ENCODE results near the gene POU6F1. TPM values are rescaled to one million over a fixed set of nuclear protein-coding genes. Genes with fewer than 3 reads are reported as not detected.
A peak's percentile ranks its signal among the peaks of the same experiment; 100 is the strongest.

Gene POU6F1
- total RNA-seq, 5 donors from 2014 or later (not counting 1 experiment from before 2014, with no cell fraction given): 29.4 to 61.9 (median 45.4) TPM

GRCh38 chr12:51172515-51173431 is 45.1 kb downstream of the POU6F1 start, which contains the start of gene TFCP2:
Gene TFCP2, minus strand, starts transcription at chr12:51173135. Its CDS starts 713 bp downstream, at chr12:51172422.
- peaks cover 4% of the 10 kb centered on the region for H3K36me3 Mint-ChIP-seq
- CTCF ChIA-PET: interaction anchor here in 1 of 2 donors (0.6 to 1.4 kb wide), 3 partner anchors 45 to 71 kb away, joined by 3 to 15 read pairs (median 4); partner anchors contain the start of gene POU6F1
- ATAC-seq (replicated peaks in 1 of 4): peak; percentile 99

GRCh38 chr12:51171884-51172514 is 45.9 kb downstream of the POU6F1 start:
- Histone ChIP-seq H3K27me3 (replicated peaks in 1 of 2; ENCODE audit: control insufficient read depth in 2 of 2, extremely low read depth in 1 of 2, insufficient read depth in 2 of 2, low read length in 1 of 2) (no peaks in the 10 kb centered on the region), H3K27ac (ENCODE audit: low read length) (peak overlapping the region; percentile 91), H3K36me3 (ENCODE audit: control insufficient read depth in 2 of 2, extremely low read depth in 1 of 2, insufficient read depth in 1 of 2, low read length in 1 of 2) (no peaks in the 10 kb centered on the region), H3K9me3 (no peaks in the 10 kb centered on the region), H3K4me3 (ENCODE audit: control insufficient read depth in 1 of 2, extremely low read depth in 1 of 2, low read length in 1 of 2) (peak overlapping the region; percentile 79 to 84), H3K4me1 (ENCODE audit: control insufficient read depth in 1 of 2, extremely low read depth in 1 of 2, insufficient read depth in 2 of 2, low read length in 2 of 2) (peaks cover 15 to 33% of the 10 kb centered on the region in 2 experiments)
- CTCF ChIA-PET: interaction anchor here in 1 of 2 donors (0.6 to 1.4 kb wide), 4 partner anchors 30 to 788 kb away, joined by 3 to 5 read pairs (median 4); partner anchors contain the start of gene POU6F1
- H3K27ac Mint-ChIP-seq: no peak overlapping the region
- peaks cover 4% of the 10 kb centered on the region for H3K36me3 Mint-ChIP-seq
- no peaks in the 10 kb centered on the region for H3K27me3 Mint-ChIP-seq
- POLR2A ChIA-PET: interaction anchor here (0.6 kb wide), 2 partner anchors 69 to 89 kb away, joined by 4 to 6 read pairs; partner anchors contain the start of gene CSRNP2 (in 1 of the 2)
- ATAC-seq (replicated peaks in 1 of 4): no peak
- no peaks in the 10 kb centered on the region for H3K9me3 Mint-ChIP-seq
- WGBS (ENCODE audit: insufficient coverage): 7% methylated on average over 8 of the region's 16 CpGs
- peaks cover 14 to 21% (median 19%) of the 10 kb centered on the region in 3 donors for H3K4me1 Mint-ChIP-seq
- peak in 5 of 35 experiments; percentile 2 to 21 (median 7) for DNase-seq
- H3K4me3 Mint-ChIP-seq: no peak overlapping the region

More at GRCh38 chr12:51172515-51173431, 45.1 kb downstream of the POU6F1 start, which contains the start of gene TFCP2:
- Histone ChIP-seq H3K4me3 (ENCODE audit: control insufficient read depth in 1 of 2, extremely low read depth in 1 of 2, low read length in 1 of 2) (peak within 1 kb of the TSS; percentile 79 to 84), H3K27me3 (replicated peaks in 1 of 2; ENCODE audit: control insufficient read depth in 2 of 2, extremely low read depth in 1 of 2, insufficient read depth in 2 of 2, low read length in 1 of 2) (no peaks in the 10 kb centered on the region), H3K9me3 (no peaks in the 10 kb centered on the region), H3K27ac (ENCODE audit: low read length) (peak within 1 kb of the TSS; percentile 91), H3K4me1 (ENCODE audit: control insufficient read depth in 1 of 2, extremely low read depth in 1 of 2, insufficient read depth in 2 of 2, low read length in 2 of 2) (peaks cover 15 to 33% of the 10 kb centered on the region in 2 experiments), H3K36me3 (ENCODE audit: control insufficient read depth in 2 of 2, extremely low read depth in 1 of 2, insufficient read depth in 1 of 2, low read length in 1 of 2) (no peaks in the 10 kb centered on the region)
- H3K27ac Mint-ChIP-seq: peak within 1 kb of the TSS; percentile 78 to 81
- no peaks in the 10 kb centered on the region for H3K9me3 Mint-ChIP-seq
- H3K4me1 Mint-ChIP-seq: peaks cover 7 to 14% (median 14%) of the 10 kb centered on the region in 3 donors
- peak; percentile 78 to 97 (median 93) for DNase-seq
- POLR2A ChIA-PET: interaction anchor here in 1 of 2 donors (0.6 kb wide), 1 partner anchor 90 kb away, joined by 6 read pairs; the partner anchor contains the start of gene CSRNP2
- H3K4me3 Mint-ChIP-seq: peak within 1 kb of the TSS in 2 of 3 donors; percentile 69 to 80
- no peaks in the 10 kb centered on the region for H3K27me3 Mint-ChIP-seq
- under 1% methylated on average over 57 of the region's 58 CpGs for WGBS (ENCODE audit: insufficient coverage)

- Mint-ChIP-seq H3K27ac (no peak overlapping the region), H3K9me3 (no peaks in the 10 kb centered on the region), H3K36me3 (peaks cover 16% of the 10 kb centered on the region), H3K4me1 (peaks cover 48 to 56% (median 51%) of the 10 kb centered on the region in 3 donors), H3K4me3 (no peak overlapping the region), H3K27me3 (no peaks in the 10 kb centered on the region)
- Histone ChIP-seq H3K36me3 (ENCODE audit: control insufficient read depth in 2 of 2, extremely low read depth in 1 of 2, insufficient read depth in 1 of 2, low read length in 1 of 2) (no peaks in the 10 kb centered on the region), H3K27ac (ENCODE audit: low read length) (no peak overlapping the region), H3K4me1 (ENCODE audit: control insufficient read depth in 1 of 2, extremely low read depth in 1 of 2, insufficient read depth in 2 of 2, low read length in 2 of 2) (peaks cover 0 to 9% of the 10 kb centered on the region in 2 experiments), H3K9me3 (no peaks in the 10 kb centered on the region), H3K27me3 (replicated peaks in 1 of 2; ENCODE audit: control insufficient read depth in 2 of 2, extremely low read depth in 1 of 2, insufficient read depth in 2 of 2, low read length in 1 of 2) (no peaks in the 10 kb centered on the region), H3K4me3 (ENCODE audit: control insufficient read depth in 1 of 2, extremely low read depth in 1 of 2, low read length in 1 of 2) (no peak overlapping the region)
- ChIA-PET CTCF (no interaction called here), POLR2A (interaction anchor here in 1 of 2 donors (0.7 kb wide), 1 partner anchor 66 kb away, joined by 8 read pairs; no protein-coding TSS in a partner anchor)
- no peak for DNase-seq
- WGBS (ENCODE audit: insufficient coverage): 80% methylated on average over 1 of the region's 3 CpGs
- no peak for ATAC-seq (replicated peaks in 1 of 4)
These were observed 54.1 kb downstream of the POU6F1 start for GRCh38 chr12:51163795-51164194.

GRCh38 chr12:51162217-51162616 is 55.6 kb downstream of the POU6F1 start:
- 92% methylated on average over 2 of the region's 6 CpGs for WGBS (ENCODE audit: insufficient coverage)
- Mint-ChIP-seq H3K27ac (no peak overlapping the region), H3K4me1 (peaks cover 44 to 57% (median 48%) of the 10 kb centered on the region in 3 donors), H3K9me3 (no peaks in the 10 kb centered on the region), H3K4me3 (no peak overlapping the region), H3K36me3 (peaks cover 16% of the 10 kb centered on the region), H3K27me3 (no peaks in the 10 kb centered on the region)
- no peak for DNase-seq
- no peaks in the 10 kb centered on the region for H3K4me1 ChIP-seq (ENCODE audit: control insufficient read depth in 1 of 2, extremely low read depth in 1 of 2, insufficient read depth in 2 of 2, low read length in 2 of 2)
- no peak for ATAC-seq (replicated peaks in 1 of 4)
- H3K4me3 ChIP-seq (ENCODE audit: control insufficient read depth in 1 of 2, extremely low read depth in 1 of 2, low read length in 1 of 2): no peak overlapping the region
- H3K27me3 ChIP-seq (replicated peaks in 1 of 2; ENCODE audit: control insufficient read depth in 2 of 2, extremely low read depth in 1 of 2, insufficient read depth in 2 of 2, low read length in 1 of 2): no peaks in the 10 kb centered on the region
- H3K9me3 ChIP-seq: no peaks in the 10 kb centered on the region
- H3K27ac ChIP-seq (ENCODE audit: low read length): no peak overlapping the region
- H3K36me3 ChIP-seq (ENCODE audit: control insufficient read depth in 2 of 2, extremely low read depth in 1 of 2, insufficient read depth in 1 of 2, low read length in 1 of 2): no peaks in the 10 kb centered on the region
- CTCF ChIA-PET: interaction anchor here in 1 of 2 donors (0.6 kb wide), 1 partner anchor 188 kb away, joined by 4 read pairs; no protein-coding TSS in a partner anchor
- POLR2A ChIA-PET: interaction anchor here in 1 of 2 donors (0.6 kb wide), 1 partner anchor 81 kb away, joined by 3 read pairs; no protein-coding TSS in a partner anchor

- H3K4me1 Mint-ChIP-seq: peaks cover 45 to 48% (median 47%) of the 10 kb centered on the region in 3 donors
- no peak overlapping the region for H3K4me3 ChIP-seq (ENCODE audit: control insufficient read depth in 1 of 2, extremely low read depth in 1 of 2, low read length in 1 of 2)
- DNase-seq (no peak), ATAC-seq (replicated peaks in 1 of 4) (peak in 1 of 4 experiments; percentile 48)
- no peaks in the 10 kb centered on the region for H3K9me3 ChIP-seq
- peak overlapping the region in 1 of 3 donors; percentile 14 for H3K4me3 Mint-ChIP-seq
- POLR2A ChIA-PET: interaction anchor here in 1 of 2 donors (0.7 kb wide), 1 partner anchor 184 kb away, joined by 5 read pairs; no protein-coding TSS in a partner anchor
- H3K4me1 ChIP-seq (ENCODE audit: control insufficient read depth in 1 of 2, extremely low read depth in 1 of 2, insufficient read depth in 2 of 2, low read length in 2 of 2): no peaks in the 10 kb centered on the region
- CTCF ChIA-PET: no interaction called here
- H3K27me3 ChIP-seq (replicated peaks in 1 of 2; ENCODE audit: control insufficient read depth in 2 of 2, extremely low read depth in 1 of 2, insufficient read depth in 2 of 2, low read length in 1 of 2): no peaks in the 10 kb centered on the region
- H3K27ac Mint-ChIP-seq: no peak overlapping the region
- H3K36me3 Mint-ChIP-seq: peaks cover 19% of the 10 kb centered on the region
- no peaks in the 10 kb centered on the region for H3K27me3 Mint-ChIP-seq
- no peak overlapping the region for H3K27ac ChIP-seq (ENCODE audit: low read length)
- H3K36me3 ChIP-seq (ENCODE audit: control insufficient read depth in 2 of 2, extremely low read depth in 1 of 2, insufficient read depth in 1 of 2, low read length in 1 of 2): no peaks in the 10 kb centered on the region
- WGBS (ENCODE audit: insufficient coverage): 58% methylated on average over 2 of the region's 8 CpGs
- no peaks in the 10 kb centered on the region for H3K9me3 Mint-ChIP-seq
These were observed 56.9 kb downstream of the POU6F1 start for GRCh38 chr12:51160814-51161459.

Measured in T-cell (primary cell).